IPS DF 4.7 (cell line): ENCODE results near the gene IPO5.

Source experiments
- DNase-seq: peaks from one replicate; pipeline ENCODE4 v3.0.0-alpha.2; 2013; ENCODE audit warnings: low spot score; ENCODE audit errors: extremely low read depth

IPO5 gene

GRCh38 chr13:98055623-98056022 lies 102.1 kb downstream of the IPO5 start:
- DNase-seq, result no peak

GRCh38 chr13:98056839-98057410 lies 103.5 kb downstream of the IPO5 start:
- no peak for DNase-seq

GRCh38 chr13:98059276-98059675 lies 105.8 kb downstream of the IPO5 start:
- DNase-seq, result no peak

DNA sequence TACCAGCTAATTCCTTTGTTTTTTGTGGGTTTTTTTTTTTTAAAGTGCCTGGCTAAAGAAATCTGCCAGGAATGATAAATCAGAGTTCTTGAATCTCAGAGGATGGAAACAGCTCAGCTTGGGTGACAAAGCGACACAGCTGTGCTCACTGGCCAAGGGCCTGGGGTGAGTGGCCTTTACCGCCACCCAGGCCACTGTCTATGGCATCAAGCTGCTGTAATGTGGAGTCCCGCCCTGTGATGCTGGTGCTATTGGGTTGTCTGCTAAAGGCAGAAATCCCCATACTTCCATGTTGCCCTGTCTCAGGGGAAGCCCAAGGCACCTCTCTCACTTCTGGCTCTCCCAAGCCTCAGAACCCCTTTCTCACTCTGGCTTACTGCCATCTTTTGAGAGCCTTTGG lies 106.8 kb downstream of the IPO5 start:
- DNase-seq, result no peak

DNA sequence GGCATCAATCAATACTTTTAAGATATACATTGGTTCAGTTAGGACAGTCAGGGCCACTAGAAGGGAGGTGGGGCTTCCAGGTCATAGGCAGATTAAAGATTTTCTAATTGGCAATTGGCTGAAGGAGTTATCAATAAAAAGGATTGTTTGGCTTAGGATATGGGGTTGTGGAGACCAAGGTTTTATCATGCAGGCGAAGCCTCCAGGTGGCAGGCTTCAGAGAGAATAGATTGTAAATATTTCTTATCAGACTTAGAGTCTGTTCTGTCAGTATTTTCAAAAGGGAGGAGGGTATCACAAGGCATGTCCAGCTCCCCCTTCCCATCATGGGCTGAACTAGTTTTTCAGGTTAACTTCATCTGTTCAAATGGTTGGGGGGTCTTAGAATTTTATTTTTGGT lies 112.0 kb downstream of the IPO5 start:
- DNase-seq, result no peak

GRCh38 chr13:98066636-98067035 lies 113.2 kb downstream of the IPO5 start:
- DNase-seq, result no peak

GRCh38 chr13:98068521-98068920 lies 115.0 kb downstream of the IPO5 start:
- DNase-seq, result no peak

DNA sequence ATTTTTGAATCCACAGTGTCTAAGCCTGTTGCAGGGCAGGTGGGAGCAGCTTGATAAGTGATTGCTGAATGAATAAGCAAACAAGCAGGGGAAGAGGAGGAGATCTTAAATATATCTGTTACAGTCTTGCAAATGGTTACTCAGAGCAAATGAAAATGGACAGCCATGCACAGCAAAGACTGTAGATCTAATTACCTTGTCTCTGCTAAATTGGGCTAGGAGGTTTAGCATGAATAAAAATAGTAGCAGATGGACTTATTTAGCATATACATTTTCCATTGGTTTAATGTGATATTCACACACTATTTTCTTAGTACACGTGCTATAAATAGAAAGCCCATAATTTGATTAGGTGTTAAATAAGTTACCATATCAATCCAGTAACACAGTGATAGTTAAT lies 116.5 kb downstream of the IPO5 start:
- no peak for DNase-seq

GRCh38 chr13:98071316-98071715 lies 117.8 kb downstream of the IPO5 start:
- no peak for DNase-seq

- no peak for DNase-seq
Observed at GRCh38 chr13:98072476-98072875, 119.0 kb downstream of the IPO5 start.
